ENCODE data around the gene CEP57L1.

GRCh38 chr6:109088995-109089394, 6.3 kb upstream of the CEP57L1 start:
- no peak for TF ChIP-seq POLR2A (IDR thresholded peaks at IDR 0.05)
- TF ChIP-seq CTCF (IDR thresholded peaks at IDR 0.05) = no peak

Data from adrenal gland (tissue), 5 donors.